ENCODE results near the gene CDH22. TPM values are rescaled to one million over a fixed set of nuclear protein-coding genes. Genes with fewer than 3 reads are reported as not detected.

The CDH22 gene
- total RNA-seq, 1 experiment from 2014 or later: 0.11 TPM

GRCh38 chr20:46250772-46251171 lies 57.5 kb downstream of the CDH22 start:
- H3K27ac Mint-ChIP-seq (ENCODE audit: unreplicated experiment): no peak overlapping the region
- intact Hi-C loops (cut with micrococcal nuclease; ENCODE audit: unreplicated experiment): no loop called here
- TF ChIP-seq CTCF (IDR thresholded peaks at IDR 0.05; ENCODE audit: insufficient read depth in 1 of 2, low read depth in 1 of 2, low read length in 1 of 2, severe bottlenecking in 1 of 2, unreplicated experiment in 1 of 2): no peak
- POLR2A ChIA-PET: no interaction called here
- no peaks in the 10 kb centered on the region for H3K36me3 ChIP-seq (ENCODE audit: control insufficient read depth, insufficient read depth, low read length)
- no peaks in the 10 kb centered on the region for H3K9me3 Mint-ChIP-seq (ENCODE audit: unreplicated experiment)
- no peak overlapping the region for H3K4me3 ChIP-seq (ENCODE audit: low read depth, low read length)
- CTCF ChIA-PET: no interaction called here
- no peaks in the 10 kb centered on the region for H3K4me1 ChIP-seq
- H3K27me3 ChIP-seq (replicated peaks; ENCODE audit: control insufficient read depth, insufficient read depth, low read length): no peaks in the 10 kb centered on the region; the same call in 1 of the 2 replicates
- no TSS peak for BruUV-seq (replicated peaks)
- no peaks in the 10 kb centered on the region for H3K9me3 ChIP-seq
- no peaks in the 10 kb centered on the region for H3K4me1 Mint-ChIP-seq (ENCODE audit: low read depth, unreplicated experiment)
- peaks cover 39% of the 10 kb centered on the region for H3K27me3 Mint-ChIP-seq (ENCODE audit: insufficient read depth, unreplicated experiment)
- H3K4me3 Mint-ChIP-seq (ENCODE audit: unreplicated experiment): no peak overlapping the region
- DNase-seq: no peak
- H3K36me3 Mint-ChIP-seq (ENCODE audit: insufficient read depth, unreplicated experiment): peaks cover 6% of the 10 kb centered on the region

GRCh38 chr20:46249671-46250070 lies 58.6 kb downstream of the CDH22 start:
- ChIA-PET CTCF (no interaction called here), POLR2A (no interaction called here)
- BruUV-seq (replicated peaks): no TSS peak
- DNase-seq: no peak
- H3K4me1 Mint-ChIP-seq (ENCODE audit: low read depth, unreplicated experiment): no peaks in the 10 kb centered on the region
- no peak overlapping the region for H3K27ac Mint-ChIP-seq (ENCODE audit: unreplicated experiment)
- Histone ChIP-seq H3K4me3 (ENCODE audit: low read depth, low read length) (no peak overlapping the region), H3K36me3 (ENCODE audit: control insufficient read depth, insufficient read depth, low read length) (no peaks in the 10 kb centered on the region), H3K9me3 (no peaks in the 10 kb centered on the region), H3K4me1 (no peaks in the 10 kb centered on the region), H3K27me3 (replicated peaks; ENCODE audit: control insufficient read depth, insufficient read depth, low read length) (no peaks in the 10 kb centered on the region; the same call in 1 of the 2 replicates)
- no peak for TF ChIP-seq CTCF (IDR thresholded peaks at IDR 0.05; ENCODE audit: insufficient read depth in 1 of 2, low read depth in 1 of 2, low read length in 1 of 2, severe bottlenecking in 1 of 2, unreplicated experiment in 1 of 2)
- peaks cover 5% of the 10 kb centered on the region for H3K36me3 Mint-ChIP-seq (ENCODE audit: insufficient read depth, unreplicated experiment)
- H3K27me3 Mint-ChIP-seq (ENCODE audit: insufficient read depth, unreplicated experiment): peaks cover 44% of the 10 kb centered on the region
- intact Hi-C loops (cut with micrococcal nuclease; ENCODE audit: unreplicated experiment): no loop called here
- H3K9me3 Mint-ChIP-seq (ENCODE audit: unreplicated experiment): no peaks in the 10 kb centered on the region
- H3K4me3 Mint-ChIP-seq (ENCODE audit: unreplicated experiment): no peak overlapping the region

GRCh38 chr20:46246559-46246958 lies 61.7 kb downstream of the CDH22 start:
- peaks cover 35% of the 10 kb centered on the region for H3K27me3 Mint-ChIP-seq (ENCODE audit: insufficient read depth, unreplicated experiment)
- intact Hi-C loops (cut with micrococcal nuclease; ENCODE audit: unreplicated experiment): no loop called here
- Histone ChIP-seq H3K4me1 (no peaks in the 10 kb centered on the region), H3K36me3 (ENCODE audit: control insufficient read depth, insufficient read depth, low read length) (no peaks in the 10 kb centered on the region), H3K27me3 (replicated peaks; ENCODE audit: control insufficient read depth, insufficient read depth, low read length) (no peaks in the 10 kb centered on the region; the same call in 1 of the 2 replicates), H3K9me3 (no peaks in the 10 kb centered on the region), H3K4me3 (ENCODE audit: low read depth, low read length) (no peak overlapping the region)
- no peaks in the 10 kb centered on the region for H3K36me3 Mint-ChIP-seq (ENCODE audit: insufficient read depth, unreplicated experiment)
- H3K27ac Mint-ChIP-seq (ENCODE audit: unreplicated experiment): no peak overlapping the region
- CTCF ChIA-PET: interaction anchor here (0.6 kb wide), 2 partner anchors 160 to 366 kb away, joined by 3 to 6 read pairs; partner anchors contain the start of genes ELMO2 and ZSWIM1
- H3K4me1 Mint-ChIP-seq (ENCODE audit: low read depth, unreplicated experiment): no peaks in the 10 kb centered on the region
- POLR2A ChIA-PET: interaction anchor here (0.5 kb wide), 1 partner anchor 1287 kb away, joined by 13 read pairs; no protein-coding TSS in a partner anchor
- H3K4me3 Mint-ChIP-seq (ENCODE audit: unreplicated experiment): no peak overlapping the region
- no TSS peak for BruUV-seq (replicated peaks)
- H3K9me3 Mint-ChIP-seq (ENCODE audit: unreplicated experiment): no peaks in the 10 kb centered on the region
- TF ChIP-seq CTCF (IDR thresholded peaks at IDR 0.05; ENCODE audit: insufficient read depth in 1 of 2, low read depth in 1 of 2, low read length in 1 of 2, severe bottlenecking in 1 of 2, unreplicated experiment in 1 of 2): no peak
- DNase-seq: no peak

Measured in Caco-2 (cell line).